Liver (tissue), 3 donors: ENCODE data around the gene SMG7.

Source experiments
- CTCF ChIP-seq: fragments of 150-350 bp; IDR thresholded peaks from 2 replicates; pipeline ENCODE4 v1.5.1; 2017; ENCODE audit warnings: improper control_type of control experiment, low read depth, low read length; ENCODE audit not compliant: missing input control
- GABPA ChIP-seq, 2 donors: IDR thresholded peaks in 1 of 2; conservative IDR thresholded peaks in 1 of 2; 2 replicates each; pipeline ENCODE4 v1.6.1; 2016; ENCODE audit warnings: antibody characterized with exemption in 2 of 2, mild to moderate bottlenecking in 1 of 2, moderate library complexity in 1 of 2
- HNF4G ChIP-seq: IDR thresholded peaks from 2 replicates; pipeline ENCODE4 v1.6.1; 2016; ENCODE audit warnings: antibody characterized with exemption
- REST ChIP-seq: IDR thresholded peaks from 2 replicates; pipeline ENCODE4 v1.6.1; 2016; ENCODE audit warnings: antibody characterized with exemption, mild to moderate bottlenecking
- TAF1 ChIP-seq: conservative IDR thresholded peaks from 2 replicates; pipeline ENCODE4 v1.6.1; 2016; ENCODE audit warnings: antibody characterized with exemption, mild to moderate bottlenecking
- donor health status: healthy.
- donor health status: healthy.

- TF ChIP-seq CTCF (peak; percentile 40), TAF1 (peak; percentile 93), GABPA (IDR thresholded peaks at IDR 0.05 in 1 of 2, conservative IDR thresholded peaks at IDR 0.05 in 1 of 2) (peak in 1 of 2 donors; percentile 76), REST (peak; percentile 65), HNF4G (peak; percentile 93)
Observed at GRCh38 chr1:183470147-183470960, 1.9 kb upstream of the SMG7 start.
